ENCODE measurements around the gene SELE.
"Not testable (repeated sequence)": the region's sequence is repeated elsewhere in the genome, so short reads cannot be mapped to it uniquely, and the experiment has no call there.

Gene SELE

GRCh38 chr1:169694304-169695075, 39.4 kb downstream of the SELE start:
- TF ChIP-seq POLR2AphosphoS5 (IDR thresholded peaks at IDR 0.05; ENCODE audit: low read depth, low read length) (no peak), POLR2A (IDR thresholded peaks at IDR 0.05; ENCODE audit: low read depth, low read length) (no peak), TAF1 (IDR thresholded peaks at IDR 0.05; ENCODE audit: borderline replicate concordance, low read depth, low read length) (no peak)
- FAIRE-seq: peak; percentile 63
- no peak for DNase-seq (ENCODE audit: insufficient read length)

- TF ChIP-seq POLR2A (IDR thresholded peaks at IDR 0.05; ENCODE audit: low read depth, low read length) (no peak), POLR2AphosphoS5 (IDR thresholded peaks at IDR 0.05; ENCODE audit: low read depth, low read length) (no peak), TAF1 (IDR thresholded peaks at IDR 0.05; ENCODE audit: borderline replicate concordance, low read depth, low read length) (no peak)
- DNase-seq (ENCODE audit: insufficient read length) (no peak), FAIRE-seq (peak; percentile 71)
Observed at GRCh38 chr1:169692756-169693460, 41.0 kb downstream of the SELE start.

GRCh38 chr1:169690489-169690888, 43.4 kb downstream of the SELE start:
- TF ChIP-seq TAF1 (IDR thresholded peaks at IDR 0.05; ENCODE audit: borderline replicate concordance, low read depth, low read length): no peak
- TF ChIP-seq POLR2AphosphoS5 (IDR thresholded peaks at IDR 0.05; ENCODE audit: low read depth, low read length): no peak
- TF ChIP-seq POLR2A (IDR thresholded peaks at IDR 0.05; ENCODE audit: low read depth, low read length): no peak
- no peak for DNase-seq (ENCODE audit: insufficient read length)
- FAIRE-seq: no peak

- DNase-seq (ENCODE audit: insufficient read length): no peak
- no peak for FAIRE-seq
- TF ChIP-seq POLR2AphosphoS5 (IDR thresholded peaks at IDR 0.05; ENCODE audit: low read depth, low read length) (no peak), TAF1 (IDR thresholded peaks at IDR 0.05; ENCODE audit: borderline replicate concordance, low read depth, low read length) (no peak), POLR2A (IDR thresholded peaks at IDR 0.05; ENCODE audit: low read depth, low read length) (no peak)
Observed at GRCh38 chr1:169689395-169689794, 44.5 kb downstream of the SELE start.

- DNase-seq (ENCODE audit: insufficient read length); FAIRE-seq: not testable (repeated sequence)
Observed at GRCh38 chr1:169688377-169688776, 45.5 kb downstream of the SELE start.

GRCh38 chr1:169683661-169684060, 50.2 kb downstream of the SELE start:
- no peak for DNase-seq (ENCODE audit: insufficient read length)
- no peak for TF ChIP-seq TAF1 (IDR thresholded peaks at IDR 0.05; ENCODE audit: borderline replicate concordance, low read depth, low read length)
- no peak for FAIRE-seq

GRCh38 chr1:169683168-169683567, 50.7 kb downstream of the SELE start:
- not testable (repeated sequence) for FAIRE-seq; DNase-seq (ENCODE audit: insufficient read length)

- no peak for DNase-seq (ENCODE audit: insufficient read length)
- FAIRE-seq: peak; percentile 33
- TF ChIP-seq TAF1 (IDR thresholded peaks at IDR 0.05; ENCODE audit: borderline replicate concordance, low read depth, low read length): no peak
- TF ChIP-seq POLR2A (IDR thresholded peaks at IDR 0.05; ENCODE audit: low read depth, low read length): no peak
- TF ChIP-seq POLR2AphosphoS5 (IDR thresholded peaks at IDR 0.05; ENCODE audit: low read depth, low read length): no peak
Observed at GRCh38 chr1:169682071-169682470, 51.8 kb downstream of the SELE start.

GRCh38 chr1:169681140-169681539, 52.7 kb downstream of the SELE start:
- TF ChIP-seq POLR2A (IDR thresholded peaks at IDR 0.05; ENCODE audit: low read depth, low read length): no peak
- no peak for TF ChIP-seq TAF1 (IDR thresholded peaks at IDR 0.05; ENCODE audit: borderline replicate concordance, low read depth, low read length)
- TF ChIP-seq POLR2AphosphoS5 (IDR thresholded peaks at IDR 0.05; ENCODE audit: low read depth, low read length): no peak
- no peak for DNase-seq (ENCODE audit: insufficient read length)
- FAIRE-seq: peak; percentile 87

- no peak for DNase-seq (ENCODE audit: insufficient read length)
- FAIRE-seq: peak; percentile 84
- TF ChIP-seq POLR2A (IDR thresholded peaks at IDR 0.05; ENCODE audit: low read depth, low read length): no peak
- no peak for TF ChIP-seq POLR2AphosphoS5 (IDR thresholded peaks at IDR 0.05; ENCODE audit: low read depth, low read length)
- no peak for TF ChIP-seq TAF1 (IDR thresholded peaks at IDR 0.05; ENCODE audit: borderline replicate concordance, low read depth, low read length)
Observed at GRCh38 chr1:169680377-169681019, 53.4 kb downstream of the SELE start.

- TF ChIP-seq TAF1 (IDR thresholded peaks at IDR 0.05; ENCODE audit: borderline replicate concordance, low read depth, low read length) (no peak), POLR2A (IDR thresholded peaks at IDR 0.05; ENCODE audit: low read depth, low read length) (no peak), POLR2AphosphoS5 (IDR thresholded peaks at IDR 0.05; ENCODE audit: low read depth, low read length) (no peak)
- FAIRE-seq (no peak), DNase-seq (ENCODE audit: insufficient read length) (no peak)
Observed at GRCh38 chr1:169679692-169680091, 54.2 kb downstream of the SELE start.

- no peak for FAIRE-seq
- no peak for DNase-seq (ENCODE audit: insufficient read length)
Observed at GRCh38 chr1:169676001-169676400, 57.9 kb downstream of the SELE start.

More at GRCh38 chr1:169676001-169676400, 57.9 kb downstream of the SELE start:
- no peak for TF ChIP-seq TAF1 (IDR thresholded peaks at IDR 0.05; ENCODE audit: borderline replicate concordance, low read depth, low read length)
- no peak for TF ChIP-seq POLR2AphosphoS5 (IDR thresholded peaks at IDR 0.05; ENCODE audit: low read depth, low read length)
- no peak for TF ChIP-seq POLR2A (IDR thresholded peaks at IDR 0.05; ENCODE audit: low read depth, low read length)
